HK-2 (cell line): Measurements from ENCODE around the gene GABRB2.
"Not testable (repeated sequence)": the region's sequence is repeated elsewhere in the genome, so short reads cannot be mapped to it uniquely, and the experiment has no call there.

Experiments used
- DNase-seq: peaks from one replicate; pipeline ENCODE4 v3.0.0-alpha.2; 2018; ENCODE audit not compliant: unreplicated experiment

GABRB2 gene

GRCh38 chr5:161299053-161299452, 247.5 kb downstream of the GABRB2 start:
- DNase-seq, result no peak

DNA sequence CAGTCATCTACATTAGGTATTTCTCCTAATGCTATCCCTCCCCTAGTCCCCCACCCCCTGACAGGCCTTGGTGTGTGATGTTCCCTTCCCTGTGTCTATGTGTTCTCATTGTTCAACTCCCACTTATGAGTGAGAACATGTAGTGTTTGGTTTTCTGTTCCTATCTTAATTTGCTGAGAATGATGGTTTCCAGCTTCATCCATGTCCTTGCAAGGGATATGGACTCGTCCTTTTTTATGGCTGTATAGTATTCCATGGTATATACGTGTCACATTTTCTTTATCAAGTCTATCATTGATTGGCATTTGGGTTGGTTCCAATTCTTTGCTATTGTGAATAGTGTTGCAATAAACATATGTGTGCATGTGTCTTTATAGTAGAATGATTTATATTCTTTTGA, 249.1 kb downstream of the GABRB2 start:
- DNase-seq, result not testable (repeated sequence)

DNA sequence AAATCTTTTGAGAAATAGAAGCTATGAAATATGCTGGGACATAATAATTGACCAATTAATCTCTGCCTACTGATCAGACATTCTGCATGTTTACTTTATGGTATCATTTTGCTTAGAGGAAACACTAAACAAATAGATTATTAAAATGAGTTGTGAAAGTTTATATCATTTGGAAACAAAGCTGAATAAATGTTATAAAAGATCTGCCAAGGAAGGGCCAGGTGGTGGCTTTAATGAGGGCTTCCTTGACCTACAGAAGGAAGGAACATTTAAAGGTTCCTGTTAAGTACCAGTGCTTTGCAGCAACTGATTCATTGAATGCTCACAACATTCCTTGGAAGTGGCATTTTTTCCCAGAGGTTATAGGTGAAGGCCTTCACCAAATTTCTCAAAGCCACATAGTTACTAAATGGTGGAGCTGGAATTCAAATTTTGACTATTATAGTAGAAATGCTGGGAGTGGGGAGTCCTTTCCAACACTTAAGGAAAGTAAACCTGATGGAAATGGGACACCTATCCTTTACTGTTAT, 250.7 kb downstream of the GABRB2 start:
- no peak for DNase-seq

- DNase-seq, result no peak
Measured at GRCh38 chr5:161288071-161288470, 258.5 kb downstream of the GABRB2 start.

DNA sequence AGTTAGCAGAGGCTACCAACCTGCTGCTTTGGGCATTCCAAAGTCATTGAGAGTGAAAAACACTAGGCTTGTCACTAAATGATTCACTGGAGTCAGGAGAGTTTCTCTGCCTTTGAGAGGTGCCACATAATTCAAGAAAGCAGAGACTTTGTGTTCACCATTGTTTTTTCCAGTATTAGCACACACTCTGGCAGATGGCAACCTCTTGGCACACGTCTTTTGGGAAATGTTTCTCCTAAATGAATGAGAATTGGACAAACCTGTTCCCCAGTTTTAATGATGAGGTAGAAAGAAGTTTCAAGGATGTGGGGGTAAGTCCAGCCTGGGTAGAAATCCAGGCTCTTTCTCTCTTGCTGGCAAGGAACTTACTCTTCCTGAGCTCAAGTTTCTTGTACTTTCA, 259.1 kb downstream of the GABRB2 start:
- no peak for DNase-seq

DNA sequence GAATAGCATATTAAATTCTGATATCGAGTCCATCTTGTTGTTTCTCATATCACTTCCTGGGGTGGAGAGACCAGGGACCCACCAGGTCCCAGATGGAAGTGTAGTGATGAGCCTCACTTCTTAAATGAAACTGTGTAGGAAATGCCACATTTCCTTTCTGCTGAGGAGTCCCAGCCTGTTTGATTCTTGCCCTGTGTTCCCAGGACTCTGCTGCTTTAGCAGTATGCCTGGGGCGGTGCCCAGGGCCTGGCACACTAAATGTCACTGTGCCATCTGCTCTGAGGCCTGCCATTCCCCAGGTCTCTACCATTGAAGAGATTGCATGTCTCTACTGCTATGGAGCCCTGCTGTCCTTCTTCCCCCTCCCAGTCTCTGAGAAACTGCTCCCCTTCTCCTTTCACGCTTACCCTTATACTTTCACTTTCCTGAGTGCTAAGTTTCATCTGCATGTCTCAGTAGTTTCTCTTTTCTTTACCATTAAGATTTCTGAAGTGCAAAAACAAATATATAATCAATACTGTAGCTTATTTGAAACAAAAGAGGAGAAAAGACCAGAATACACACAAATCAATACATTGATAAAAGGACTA, 260.4 kb downstream of the GABRB2 start:
- no peak for DNase-seq

GRCh38 chr5:161284445-161284844, 262.1 kb downstream of the GABRB2 start:
- DNase-seq, result no peak

DNA sequence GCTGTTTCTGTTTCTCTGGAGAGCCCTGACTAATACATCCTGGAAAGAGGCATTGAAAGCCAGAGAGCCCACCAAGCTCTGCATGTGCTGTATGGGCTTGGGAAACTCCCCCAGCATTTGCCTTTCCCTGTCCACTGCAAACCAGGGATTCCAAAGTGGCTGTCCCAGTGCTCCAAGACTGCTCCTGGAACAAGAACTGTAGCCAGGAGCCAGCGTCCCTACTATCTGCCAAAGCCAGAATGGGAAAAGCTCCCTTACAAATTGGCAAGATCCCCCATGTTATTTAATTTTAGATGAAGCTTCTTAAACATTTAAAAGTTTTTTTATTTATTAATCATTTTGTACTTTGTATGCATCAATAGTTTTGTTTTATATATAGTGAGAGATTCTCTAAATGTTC, 263.2 kb downstream of the GABRB2 start:
- DNase-seq, result no peak

GRCh38 chr5:161278739-161279660, 267.5 kb downstream of the GABRB2 start:
- no peak for DNase-seq

- no peak for DNase-seq
Measured at GRCh38 chr5:161277011-161277410, 269.5 kb downstream of the GABRB2 start.

DNA sequence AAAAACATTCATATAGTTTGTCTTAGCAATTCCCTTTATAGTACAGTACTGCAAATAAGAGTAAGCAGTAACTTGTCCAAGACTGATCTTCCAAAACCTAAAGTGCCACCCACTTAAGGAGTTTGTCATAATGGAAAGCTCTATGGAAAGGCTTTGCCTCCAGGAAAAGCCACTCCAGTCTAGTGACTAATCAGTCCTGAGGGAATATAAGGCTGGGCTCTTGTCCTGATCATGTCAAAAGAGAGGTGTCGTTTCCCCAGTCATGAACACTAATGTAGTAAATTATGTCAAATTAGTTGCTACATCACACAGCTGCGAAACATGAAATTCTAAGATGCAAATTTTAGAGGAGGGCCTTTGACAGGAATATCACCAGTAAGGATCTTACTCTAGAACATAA, 271.6 kb downstream of the GABRB2 start:
- no peak for DNase-seq

GRCh38 chr5:161273410-161273809, 273.1 kb downstream of the GABRB2 start:
- DNase-seq, result no peak

- no peak for DNase-seq
Measured at GRCh38 chr5:161271816-161272215, 274.7 kb downstream of the GABRB2 start.

GRCh38 chr5:161269125-161269524, 277.4 kb downstream of the GABRB2 start:
- no peak for DNase-seq

DNA sequence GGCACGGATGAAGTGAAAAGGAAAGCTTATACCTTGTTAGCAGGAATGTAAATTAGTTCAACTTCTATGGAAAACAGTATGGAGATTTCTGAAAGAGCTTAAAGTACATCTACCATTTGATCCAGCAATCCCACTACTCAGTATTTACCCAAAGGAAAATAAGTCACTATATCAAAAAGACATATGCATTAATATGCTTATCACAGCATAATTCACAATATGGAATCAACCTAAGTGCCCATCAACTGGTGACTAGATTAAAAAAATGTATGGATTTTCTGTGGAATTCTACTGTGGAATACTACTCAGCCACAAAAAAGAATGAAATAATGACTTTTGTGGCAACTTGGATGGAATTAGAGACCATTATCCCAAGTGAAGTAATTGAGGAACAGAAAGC, 279.6 kb downstream of the GABRB2 start:
- DNase-seq, result no peak

DNA sequence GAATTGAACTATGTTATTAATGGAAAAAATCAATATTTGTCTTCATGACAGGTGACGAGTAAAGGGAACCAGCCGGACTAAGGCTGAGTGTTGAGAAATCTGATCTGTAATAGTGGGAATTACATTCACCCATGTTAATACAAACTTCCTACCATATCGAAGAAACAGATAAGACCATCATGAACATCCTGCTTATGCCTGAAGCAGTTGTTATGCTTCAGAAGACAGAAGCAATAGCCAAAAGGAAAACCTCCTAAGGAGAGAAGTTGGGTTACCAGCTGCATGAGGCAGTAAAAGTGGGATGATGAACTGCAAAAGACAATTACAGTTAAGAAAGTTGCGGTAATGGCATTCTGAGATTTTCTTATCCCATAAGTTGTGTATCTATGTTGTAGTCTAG, 281.5 kb downstream of the GABRB2 start:
- no peak for DNase-seq

DNA sequence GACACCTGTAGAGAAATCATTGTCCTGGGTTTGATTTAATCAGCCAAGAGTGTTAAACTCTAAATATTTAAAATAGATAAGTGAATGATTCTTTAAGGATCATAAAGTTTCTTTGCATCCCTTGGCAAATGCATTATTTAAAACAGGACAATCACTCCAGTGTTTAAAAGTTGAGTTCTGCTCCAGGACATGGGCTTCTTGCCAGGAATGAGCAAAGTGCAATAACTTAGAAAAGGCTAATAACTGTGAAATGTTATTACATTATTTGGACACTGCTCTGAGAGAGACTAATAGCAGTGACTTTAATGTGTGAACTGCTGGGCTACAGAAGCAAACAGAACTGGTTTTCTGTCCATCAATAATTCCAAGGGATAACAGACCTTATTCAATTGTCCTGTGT, 283.3 kb downstream of the GABRB2 start:
- DNase-seq, result no peak

- DNase-seq, result no peak
Measured at GRCh38 chr5:161261668-161262323, 284.7 kb downstream of the GABRB2 start.

- DNase-seq, result no peak
Measured at GRCh38 chr5:161258438-161258837, 288.1 kb downstream of the GABRB2 start.

- no peak for DNase-seq
Measured at GRCh38 chr5:161256957-161257356, 289.6 kb downstream of the GABRB2 start.

- DNase-seq, result not testable (repeated sequence)
Measured at GRCh38 chr5:161252955-161253354, 293.6 kb downstream of the GABRB2 start.

- DNase-seq, result no peak
Measured at GRCh38 chr5:161246749-161247148, 299.8 kb downstream of the GABRB2 start.

DNA sequence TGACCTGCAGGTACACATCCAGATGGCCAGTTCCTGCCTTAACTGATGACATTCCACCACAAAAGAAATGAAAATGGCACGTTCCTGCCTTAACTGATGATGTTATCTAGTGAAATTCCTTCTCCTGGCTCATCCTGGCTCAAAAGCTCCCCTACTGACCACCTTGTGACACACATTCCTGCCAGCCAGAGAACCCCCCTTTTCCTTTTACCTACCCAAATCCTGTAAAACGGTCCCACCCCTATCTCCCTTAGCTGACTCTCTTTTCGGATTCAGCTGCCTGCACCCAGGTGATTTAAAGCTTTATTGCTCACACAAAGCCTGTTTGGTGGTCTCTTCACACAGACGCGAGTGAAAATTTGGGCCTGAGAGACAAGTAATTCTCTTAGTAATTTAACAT, 300.7 kb downstream of the GABRB2 start:
- DNase-seq, result not testable (repeated sequence)
